UCSD-AML1 (cell line): ENCODE measurements around the gene KIF5C.
"Not testable (repeated sequence)": the region's sequence is repeated elsewhere in the genome, so short reads cannot be mapped to it uniquely, and the experiment has no call there.

Experiments used
- DNase-seq: peaks from one replicate; lab custom pipeline; 2025; ENCODE audit not compliant: unreplicated experiment; lab: John Stamatoyannopoulos, UW

Gene KIF5C

GRCh38 chr2:148959745-148960144, 84.7 kb downstream of the KIF5C start:
- no peak for DNase-seq

GRCh38 chr2:148960483-148960882, 85.5 kb downstream of the KIF5C start:
- no peak for DNase-seq

GRCh38 chr2:148963461-148963860, 88.4 kb downstream of the KIF5C start:
- DNase-seq, result no peak

GRCh38 chr2:148965623-148966437, 90.8 kb downstream of the KIF5C start:
- peak; percentile 33 for DNase-seq

- DNase-seq, result no peak
Measured at GRCh38 chr2:148966438-148966758, 91.4 kb downstream of the KIF5C start.

GRCh38 chr2:148967056-148967455, 92.0 kb downstream of the KIF5C start:
- DNase-seq, result no peak

- no peak for DNase-seq
Measured at GRCh38 chr2:148967578-148967977, 92.6 kb downstream of the KIF5C start.

GRCh38 chr2:148968301-148968700, 93.3 kb downstream of the KIF5C start:
- DNase-seq, result no peak

- no peak for DNase-seq
Measured at GRCh38 chr2:148968776-148969319, 93.8 kb downstream of the KIF5C start.

- no peak for DNase-seq
Measured at GRCh38 chr2:148969659-148970061, 94.6 kb downstream of the KIF5C start.

- DNase-seq, result no peak
Measured at GRCh38 chr2:148970385-148970784, 95.4 kb downstream of the KIF5C start.

- DNase-seq, result no peak
Measured at GRCh38 chr2:148971547-148971946, 96.5 kb downstream of the KIF5C start.

GRCh38 chr2:148974095-148974494, 99.1 kb downstream of the KIF5C start:
- no peak for DNase-seq

- no peak for DNase-seq
Measured at GRCh38 chr2:148978026-148978685, 103.1 kb downstream of the KIF5C start.

GRCh38 chr2:148978706-148979105, 103.7 kb downstream of the KIF5C start:
- DNase-seq, result no peak

- DNase-seq, result no peak
Measured at GRCh38 chr2:148979164-148979918, 104.3 kb downstream of the KIF5C start.

- no peak for DNase-seq
Measured at GRCh38 chr2:148979919-148980277, 104.9 kb downstream of the KIF5C start.

GRCh38 chr2:148980496-148980895, 105.5 kb downstream of the KIF5C start:
- DNase-seq, result not testable (repeated sequence)

- DNase-seq, result no peak
Measured at GRCh38 chr2:148981324-148981723, 106.3 kb downstream of the KIF5C start.

- DNase-seq, result no peak
Measured at GRCh38 chr2:148981781-148982180, 106.8 kb downstream of the KIF5C start.

GRCh38 chr2:148982282-148982681, 107.3 kb downstream of the KIF5C start:
- DNase-seq, result no peak

- no peak for DNase-seq
Measured at GRCh38 chr2:148983896-148984295, 108.9 kb downstream of the KIF5C start.
